NCI-H460 (cell line): ENCODE data around the gene AMER2. TPM values are rescaled to one million over a fixed set of nuclear protein-coding genes. Genes with fewer than 3 reads are reported as not detected.

ENCODE experiments used
- DNase-seq: peaks from one replicate; pipeline ENCODE4 v3.0.0-alpha.2; 2016; ENCODE audit warnings: low read depth; ENCODE audit errors: extremely low read depth
- total RNA-seq: library from RNA; depleted of rRNA; stranded (reverse); fragments of >200 nt; shearing (Covaris generic); gene quantifications from 2 replicates; pipeline ENCODE4 v1.2.3, GENCODE V29; 2014

Gene AMER2
- total RNA-seq, 1 experiment from 2014 or later = not detected

GRCh38 chr13:25153736-25154135 is 18.4 kb downstream of the AMER2 start:
- no peak for DNase-seq

- no peak for DNase-seq
These were observed 20.4 kb downstream of the AMER2 start for GRCh38 chr13:25151626-25152195.

GRCh38 chr13:25149711-25150110 is 22.4 kb downstream of the AMER2 start:
- DNase-seq = no peak

GRCh38 chr13:25148402-25148771 is 23.7 kb downstream of the AMER2 start:
- DNase-seq = no peak

- DNase-seq = no peak
These were observed 24.3 kb downstream of the AMER2 start for GRCh38 chr13:25147638-25148401.

GRCh38 chr13:25143706-25144105 is 28.4 kb downstream of the AMER2 start:
- no peak for DNase-seq

- DNase-seq = no peak
These were observed 31.0 kb downstream of the AMER2 start for GRCh38 chr13:25141042-25141441.

GRCh38 chr13:25137788-25138115 is 34.3 kb downstream of the AMER2 start:
- no peak for DNase-seq

- no peak for DNase-seq
These were observed 35.0 kb downstream of the AMER2 start for GRCh38 chr13:25136880-25137787.

GRCh38 chr13:25135896-25136295 is 36.2 kb downstream of the AMER2 start:
- no peak for DNase-seq

GRCh38 chr13:25132751-25133390 is 39.2 kb downstream of the AMER2 start:
- no peak for DNase-seq

GRCh38 chr13:25131881-25132420 is 40.1 kb downstream of the AMER2 start:
- DNase-seq = no peak

- no peak for DNase-seq
These were observed 41.1 kb downstream of the AMER2 start for GRCh38 chr13:25130944-25131343.

GRCh38 chr13:25118378-25118905 is 53.6 kb downstream of the AMER2 start:
- no peak for DNase-seq

- no peak for DNase-seq
These were observed 54.8 kb downstream of the AMER2 start for GRCh38 chr13:25117312-25117711.

- DNase-seq = no peak
These were observed 56.0 kb downstream of the AMER2 start for GRCh38 chr13:25116044-25116443.

GRCh38 chr13:25114220-25114619 is 57.9 kb downstream of the AMER2 start:
- peak; percentile 61 for DNase-seq

GRCh38 chr13:25112695-25113255 is 59.3 kb downstream of the AMER2 start:
- no peak for DNase-seq
